SK-N-SH (cell line): ENCODE measurements around the gene RHOT2.

Experiments
- CHD2 ChIP-seq: fragments of 150-350 bp; IDR thresholded peaks from 2 replicates; pipeline ENCODE4 v1.6.1; 2018; ENCODE audit warnings: low read length; ENCODE audit not compliant: partially characterized antibody
- CTCF ChIP-seq: fragments of 200-600 bp; sonication (generic); IDR thresholded peaks from 2 replicates; pipeline ENCODE4 v1.6.1; 2017; ENCODE audit warnings: antibody characterized with exemption, mild to moderate bottlenecking, moderate library complexity
- JUND ChIP-seq: IDR thresholded peaks from 2 replicates; pipeline ENCODE4 v1.4.0; 2012
- SMC3 ChIP-seq: IDR thresholded peaks from 2 replicates; pipeline ENCODE4 v1.6.1; 2012; ENCODE audit warnings: low read depth, low read length, improper control_type of control experiment
- YY1 ChIP-seq: IDR thresholded peaks from 2 replicates; pipeline ENCODE4 v1.4.0; 2012; ENCODE audit warnings: low read depth, mild to moderate bottlenecking
- TF ChIP-seq, protein P1 (sequence below): fragments of 150-350 bp; IDR thresholded peaks from 2 replicates; pipeline ENCODE4 v1.6.1; 2017; ENCODE audit warnings: antibody characterized with exemption, low read length, low read depth, borderline replicate concordance
- TF ChIP-seq, protein P2 (sequence below): IDR thresholded peaks from 2 replicates; pipeline ENCODE4 v1.4.0; 2012; ENCODE audit warnings: low read depth, borderline replicate concordance
- TF ChIP-seq, protein P3 (sequence below): IDR thresholded peaks from 2 replicates; pipeline ENCODE4 v1.4.0; 2012; ENCODE audit warnings: low read depth

DNA sequence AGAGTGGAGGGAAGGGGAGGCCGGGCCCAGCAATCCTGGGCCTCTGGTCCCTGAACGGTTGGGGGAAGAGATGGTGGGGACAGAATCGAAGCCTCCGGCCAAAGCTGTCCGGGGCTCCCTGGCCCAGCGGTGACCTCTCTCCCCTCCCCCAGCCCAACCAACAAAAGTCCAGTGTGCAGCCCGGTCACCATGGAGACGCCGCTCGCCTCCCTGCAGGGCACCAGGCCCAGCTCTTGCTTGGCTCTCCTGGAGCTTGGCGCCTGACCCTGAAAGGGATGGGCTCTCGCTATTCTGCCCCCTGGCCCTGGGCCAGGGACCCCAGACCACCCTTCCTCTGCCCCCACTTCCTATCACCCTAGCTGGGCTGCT lies 48.3 kb downstream of the RHOT2 start:
- no peak for TF ChIP-seq JUND
- peak; percentile 65 for TF ChIP-seq CHD2
- no peak for TF ChIP-seq CTCF
- TF ChIP-seq, protein P1, sequence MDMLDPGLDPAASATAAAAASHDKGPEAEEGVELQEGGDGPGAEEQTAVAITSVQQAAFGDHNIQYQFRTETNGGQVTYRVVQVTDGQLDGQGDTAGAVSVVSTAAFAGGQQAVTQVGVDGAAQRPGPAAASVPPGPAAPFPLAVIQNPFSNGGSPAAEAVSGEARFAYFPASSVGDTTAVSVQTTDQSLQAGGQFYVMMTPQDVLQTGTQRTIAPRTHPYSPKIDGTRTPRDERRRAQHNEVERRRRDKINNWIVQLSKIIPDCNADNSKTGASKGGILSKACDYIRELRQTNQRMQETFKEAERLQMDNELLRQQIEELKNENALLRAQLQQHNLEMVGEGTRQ = no peak
- TF ChIP-seq, protein P2, sequence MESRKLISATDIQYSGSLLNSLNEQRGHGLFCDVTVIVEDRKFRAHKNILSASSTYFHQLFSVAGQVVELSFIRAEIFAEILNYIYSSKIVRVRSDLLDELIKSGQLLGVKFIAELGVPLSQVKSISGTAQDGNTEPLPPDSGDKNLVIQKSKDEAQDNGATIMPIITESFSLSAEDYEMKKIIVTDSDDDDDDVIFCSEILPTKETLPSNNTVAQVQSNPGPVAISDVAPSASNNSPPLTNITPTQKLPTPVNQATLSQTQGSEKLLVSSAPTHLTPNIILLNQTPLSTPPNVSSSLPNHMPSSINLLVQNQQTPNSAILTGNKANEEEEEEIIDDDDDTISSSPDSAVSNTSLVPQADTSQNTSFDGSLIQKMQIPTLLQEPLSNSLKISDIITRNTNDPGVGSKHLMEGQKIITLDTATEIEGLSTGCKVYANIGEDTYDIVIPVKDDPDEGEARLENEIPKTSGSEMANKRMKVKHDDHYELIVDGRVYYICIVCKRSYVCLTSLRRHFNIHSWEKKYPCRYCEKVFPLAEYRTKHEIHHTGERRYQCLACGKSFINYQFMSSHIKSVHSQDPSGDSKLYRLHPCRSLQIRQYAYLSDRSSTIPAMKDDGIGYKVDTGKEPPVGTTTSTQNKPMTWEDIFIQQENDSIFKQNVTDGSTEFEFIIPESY = no peak
- no peak for TF ChIP-seq YY1
- TF ChIP-seq, protein P3, sequence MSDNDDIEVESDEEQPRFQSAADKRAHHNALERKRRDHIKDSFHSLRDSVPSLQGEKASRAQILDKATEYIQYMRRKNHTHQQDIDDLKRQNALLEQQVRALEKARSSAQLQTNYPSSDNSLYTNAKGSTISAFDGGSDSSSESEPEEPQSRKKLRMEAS = no peak
- no peak for TF ChIP-seq SMC3
